ENCODE results near the gene BNC2. TPM values are rescaled to one million over a fixed set of nuclear protein-coding genes. Genes with fewer than 3 reads are reported as not detected.

BNC2 gene
- total RNA-seq, 2 experiments from 2014 or later = not detected

DNA sequence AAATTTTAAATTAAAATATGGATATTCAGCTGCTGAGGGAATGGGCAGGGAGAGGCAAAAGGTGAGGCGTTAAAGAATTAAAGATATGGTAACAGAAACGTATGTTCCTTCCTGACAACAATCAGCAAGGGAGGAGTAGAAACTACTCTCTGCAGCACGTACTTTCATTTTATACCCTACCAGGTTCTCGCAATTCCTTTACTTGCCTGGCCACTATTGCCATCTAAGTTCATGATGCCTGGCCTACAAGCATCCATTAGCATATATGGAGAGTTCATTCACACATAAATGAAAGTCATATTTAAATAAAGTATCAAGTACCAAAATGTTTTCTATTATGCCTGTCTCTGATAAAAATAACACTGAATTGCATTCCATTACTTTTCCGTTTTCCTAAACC lies 125.1 kb downstream of the BNC2 start:
- POLR2A ChIA-PET = no interaction called here
- H3K4me1 Mint-ChIP-seq (ENCODE audit: low read depth) = no peaks in the 10 kb centered on the region
- Histone ChIP-seq H3K9me3 (ENCODE audit: control insufficient read depth in 1 of 2, insufficient read depth in 1 of 2, low read length in 2 of 2) (peaks cover 4 to 17% of the 10 kb centered on the region in 2 experiments), H3K27ac (ENCODE audit: low read depth in 1 of 2, low read length in 2 of 2) (no peak overlapping the region), H3K27me3 (ENCODE audit: control insufficient read depth in 1 of 2, insufficient read depth in 2 of 2, low read length in 2 of 2) (no peaks in the 10 kb centered on the region), H3K4me3 (ENCODE audit: low read length) (no peak overlapping the region), H3K36me3 (ENCODE audit: insufficient read depth, low read length) (no peaks in the 10 kb centered on the region), H3K4me1 (ENCODE audit: insufficient read depth, low read length) (no peaks in the 10 kb centered on the region)
- H3K27me3 Mint-ChIP-seq = no peaks in the 10 kb centered on the region
- no peak for TF ChIP-seq CTCF (IDR thresholded peaks at IDR 0.05)
- no peak for DNase-seq
- H3K9me3 Mint-ChIP-seq = peaks cover 2% of the 10 kb centered on the region
- CTCF ChIA-PET = no interaction called here
- H3K36me3 Mint-ChIP-seq (ENCODE audit: low read depth) = no peaks in the 10 kb centered on the region
- no peak for ATAC-seq (ENCODE audit: poor library complexity)
- no peak overlapping the region for H3K27ac Mint-ChIP-seq
- intact Hi-C loops (cut with DNase I, micrococcal nuclease) = no loop called here
- no peak overlapping the region for H3K4me3 Mint-ChIP-seq

GRCh38 chr9:16744394-16744793 lies 126.1 kb downstream of the BNC2 start:
- no peak for ATAC-seq (ENCODE audit: poor library complexity)
- POLR2A ChIA-PET = no interaction called here
- no peaks in the 10 kb centered on the region for H3K27me3 ChIP-seq (ENCODE audit: control insufficient read depth in 1 of 2, insufficient read depth in 2 of 2, low read length in 2 of 2)
- H3K27ac ChIP-seq (ENCODE audit: low read depth in 1 of 2, low read length in 2 of 2) = no peak overlapping the region
- H3K27me3 Mint-ChIP-seq = no peaks in the 10 kb centered on the region
- CTCF ChIA-PET = no interaction called here
- no peak for DNase-seq
- no peaks in the 10 kb centered on the region for H3K36me3 Mint-ChIP-seq (ENCODE audit: low read depth)
- no peaks in the 10 kb centered on the region for H3K36me3 ChIP-seq (ENCODE audit: insufficient read depth, low read length)
- no peak overlapping the region for H3K4me3 ChIP-seq (ENCODE audit: low read length)
- no peaks in the 10 kb centered on the region for H3K4me1 ChIP-seq (ENCODE audit: insufficient read depth, low read length)
- no peak overlapping the region for H3K4me3 Mint-ChIP-seq
- no peak for TF ChIP-seq CTCF (IDR thresholded peaks at IDR 0.05)
- H3K9me3 ChIP-seq (ENCODE audit: control insufficient read depth in 1 of 2, insufficient read depth in 1 of 2, low read length in 2 of 2) = peaks cover 4 to 17% of the 10 kb centered on the region in 2 experiments
- H3K9me3 Mint-ChIP-seq = peaks cover 4% of the 10 kb centered on the region
- H3K4me1 Mint-ChIP-seq (ENCODE audit: low read depth) = no peaks in the 10 kb centered on the region
- intact Hi-C loops (cut with DNase I, micrococcal nuclease) = no loop called here
- H3K27ac Mint-ChIP-seq = no peak overlapping the region

- no peak overlapping the region for H3K27ac Mint-ChIP-seq
- peaks cover 6% of the 10 kb centered on the region for H3K9me3 Mint-ChIP-seq
- Histone ChIP-seq H3K36me3 (ENCODE audit: insufficient read depth, low read length) (no peaks in the 10 kb centered on the region), H3K9me3 (ENCODE audit: control insufficient read depth in 1 of 2, insufficient read depth in 1 of 2, low read length in 2 of 2) (peaks cover 4 to 13% of the 10 kb centered on the region in 2 experiments), H3K27ac (ENCODE audit: low read depth in 1 of 2, low read length in 2 of 2) (no peak overlapping the region), H3K4me3 (ENCODE audit: low read length) (no peak overlapping the region), H3K27me3 (ENCODE audit: control insufficient read depth in 1 of 2, insufficient read depth in 2 of 2, low read length in 2 of 2) (no peaks in the 10 kb centered on the region), H3K4me1 (ENCODE audit: insufficient read depth, low read length) (no peaks in the 10 kb centered on the region)
- DNase-seq (no peak), ATAC-seq (ENCODE audit: poor library complexity) (no peak)
- H3K36me3 Mint-ChIP-seq (ENCODE audit: low read depth) = no peaks in the 10 kb centered on the region
- H3K27me3 Mint-ChIP-seq = no peaks in the 10 kb centered on the region
- CTCF ChIA-PET = no interaction called here
- no peaks in the 10 kb centered on the region for H3K4me1 Mint-ChIP-seq (ENCODE audit: low read depth)
- H3K4me3 Mint-ChIP-seq = no peak overlapping the region
- no peak for TF ChIP-seq CTCF (IDR thresholded peaks at IDR 0.05)
- POLR2A ChIA-PET = no interaction called here
- intact Hi-C loops (cut with DNase I, micrococcal nuclease) = no loop called here
Measured at GRCh38 chr9:16743375-16743774, 127.1 kb downstream of the BNC2 start.
